Coronary artery (tissue), 2 donors: ENCODE measurements around the gene RAB34.

ENCODE experiments used
- DNase-seq: peaks from one replicate; pipeline ENCODE4 v3.0.0-alpha.2; 2017; ENCODE audit warnings: low spot score
- H3K27ac ChIP-seq, 2 donors: fragments of 200-600 bp; sonication (generic); one replicate each; pipeline ENCODE4 v1.5.1; 2016 to 2019
- H3K4me3 ChIP-seq: fragments of 200-600 bp; sonication (generic); 2 replicates; pipeline ENCODE4 v1.5.1; 2016; ENCODE audit warnings: mild to moderate bottlenecking, moderate library complexity
- TF ChIP-seq, protein P1 (sequence below): fragments of 200-600 bp; sonication (generic); IDR thresholded peaks from one replicate; pipeline ENCODE4 v1.5.1; 2019; ENCODE audit warnings: antibody characterized with exemption

Gene RAB34

DNA sequence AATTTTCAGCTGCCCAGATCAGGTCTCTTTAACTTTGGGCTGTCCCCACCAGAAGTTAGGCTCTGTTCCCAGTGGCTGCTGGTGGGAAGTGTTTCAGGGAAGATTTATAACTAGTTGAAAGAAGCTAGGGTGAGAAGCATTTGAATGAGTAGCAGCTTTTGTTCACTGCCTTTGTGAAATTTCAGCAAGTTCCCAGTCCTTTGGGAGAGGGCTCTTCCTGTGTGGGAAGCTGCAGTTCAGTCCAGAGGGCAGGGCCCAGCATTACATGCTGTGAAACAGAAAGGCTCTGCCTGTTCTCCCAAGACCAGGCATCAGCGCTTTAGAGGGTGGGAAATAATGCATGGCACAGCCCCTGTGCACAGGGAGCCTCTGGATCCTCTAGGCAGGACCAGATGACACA is 23.8 kb downstream of the RAB34 start:
- no peak for DNase-seq
- no peak overlapping the region for H3K27ac ChIP-seq
- H3K4me3 ChIP-seq = no peak overlapping the region
- TF ChIP-seq, protein P1, sequence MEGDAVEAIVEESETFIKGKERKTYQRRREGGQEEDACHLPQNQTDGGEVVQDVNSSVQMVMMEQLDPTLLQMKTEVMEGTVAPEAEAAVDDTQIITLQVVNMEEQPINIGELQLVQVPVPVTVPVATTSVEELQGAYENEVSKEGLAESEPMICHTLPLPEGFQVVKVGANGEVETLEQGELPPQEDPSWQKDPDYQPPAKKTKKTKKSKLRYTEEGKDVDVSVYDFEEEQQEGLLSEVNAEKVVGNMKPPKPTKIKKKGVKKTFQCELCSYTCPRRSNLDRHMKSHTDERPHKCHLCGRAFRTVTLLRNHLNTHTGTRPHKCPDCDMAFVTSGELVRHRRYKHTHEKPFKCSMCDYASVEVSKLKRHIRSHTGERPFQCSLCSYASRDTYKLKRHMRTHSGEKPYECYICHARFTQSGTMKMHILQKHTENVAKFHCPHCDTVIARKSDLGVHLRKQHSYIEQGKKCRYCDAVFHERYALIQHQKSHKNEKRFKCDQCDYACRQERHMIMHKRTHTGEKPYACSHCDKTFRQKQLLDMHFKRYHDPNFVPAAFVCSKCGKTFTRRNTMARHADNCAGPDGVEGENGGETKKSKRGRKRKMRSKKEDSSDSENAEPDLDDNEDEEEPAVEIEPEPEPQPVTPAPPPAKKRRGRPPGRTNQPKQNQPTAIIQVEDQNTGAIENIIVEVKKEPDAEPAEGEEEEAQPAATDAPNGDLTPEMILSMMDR = no peak

DNA sequence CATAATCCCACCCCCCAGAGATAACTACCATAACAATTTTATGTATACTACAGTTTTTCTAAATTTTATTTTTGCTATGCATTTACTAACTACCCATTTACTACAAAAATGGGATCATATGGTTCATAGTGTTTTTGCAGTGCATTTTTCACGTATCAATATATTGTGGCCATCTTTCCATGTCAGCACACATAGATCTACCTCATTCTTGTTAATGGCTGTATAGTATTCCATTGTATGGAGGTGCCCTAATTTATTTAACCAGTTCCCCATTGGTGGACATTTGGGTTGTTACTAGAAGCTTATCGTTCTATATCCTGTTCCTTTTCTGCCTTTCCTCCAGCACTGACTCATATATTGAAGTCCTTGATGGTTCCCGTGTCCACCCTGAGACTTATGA is 28.7 kb downstream of the RAB34 start:
- H3K27ac ChIP-seq = no peak overlapping the region
- DNase-seq = no peak
- H3K4me3 ChIP-seq = no peak overlapping the region
- TF ChIP-seq, protein P1 = no peak

DNA sequence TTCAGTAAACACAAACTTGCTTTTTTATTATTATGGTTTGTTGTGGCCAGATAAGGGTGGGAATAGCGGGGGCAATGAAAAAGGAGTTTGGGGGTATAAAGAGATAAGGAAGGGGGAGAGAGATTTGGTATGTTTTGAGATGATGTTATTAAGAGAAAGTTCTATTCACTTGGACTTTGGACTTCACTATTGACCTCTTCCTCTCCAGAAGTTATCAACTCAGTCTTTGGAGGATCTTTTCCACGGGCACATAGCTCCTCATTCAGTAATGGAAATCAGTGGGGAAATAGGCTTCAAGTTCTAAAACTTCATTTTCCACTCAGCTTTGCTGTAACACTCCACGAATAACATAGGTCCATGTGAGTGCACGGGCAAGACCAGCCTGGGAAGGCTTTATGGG is 29.2 kb downstream of the RAB34 start:
- no peak for DNase-seq
- no peak overlapping the region for H3K27ac ChIP-seq
- TF ChIP-seq, protein P1 = no peak
- H3K4me3 ChIP-seq = no peak overlapping the region

DNA sequence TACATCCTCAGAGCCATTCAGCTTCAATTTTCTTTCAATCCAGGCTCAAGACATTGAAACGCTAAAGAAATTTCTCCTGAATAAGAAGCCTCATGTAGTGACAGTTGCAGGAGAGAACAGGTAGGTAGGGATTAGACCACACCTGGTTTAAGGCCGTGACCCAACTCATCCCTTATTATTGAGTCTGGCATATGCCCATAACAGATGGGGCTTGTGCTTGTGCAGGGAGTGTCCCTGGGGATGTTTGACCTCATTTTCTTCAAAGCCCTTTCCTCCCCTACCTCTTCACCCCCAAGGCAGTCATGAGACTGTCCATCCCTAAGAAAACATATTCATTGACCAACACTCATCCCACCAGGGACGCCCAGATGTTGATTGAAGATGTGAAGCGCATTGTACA is 31.4 kb downstream of the RAB34 start:
- no peak for DNase-seq
- TF ChIP-seq, protein P1 = no peak
- H3K4me3 ChIP-seq = no peak overlapping the region
- H3K27ac ChIP-seq = no peak overlapping the region

DNA sequence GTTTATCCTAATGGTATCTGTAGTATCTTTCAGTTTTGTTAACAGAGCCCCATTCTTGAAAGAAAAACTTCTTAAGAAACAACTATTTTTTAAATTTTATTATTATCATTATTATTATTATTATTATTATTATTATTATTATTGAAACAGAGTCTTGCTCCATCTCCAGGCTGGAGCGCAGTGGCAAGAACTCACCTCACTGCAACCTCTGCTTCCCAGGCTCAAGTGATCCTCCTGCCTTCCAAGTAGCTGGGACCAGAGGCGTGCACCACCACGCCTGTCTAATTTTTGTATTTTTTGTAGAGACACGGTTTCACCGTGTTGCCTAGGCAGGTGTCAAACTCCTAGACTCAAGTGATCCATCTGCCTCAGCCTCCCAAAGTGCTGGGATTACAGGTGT is 32.3 kb downstream of the RAB34 start:
- Histone ChIP-seq H3K27ac (no peak overlapping the region), H3K4me3 (no peak overlapping the region)
- DNase-seq = no peak
- TF ChIP-seq, protein P1 = no peak

DNA sequence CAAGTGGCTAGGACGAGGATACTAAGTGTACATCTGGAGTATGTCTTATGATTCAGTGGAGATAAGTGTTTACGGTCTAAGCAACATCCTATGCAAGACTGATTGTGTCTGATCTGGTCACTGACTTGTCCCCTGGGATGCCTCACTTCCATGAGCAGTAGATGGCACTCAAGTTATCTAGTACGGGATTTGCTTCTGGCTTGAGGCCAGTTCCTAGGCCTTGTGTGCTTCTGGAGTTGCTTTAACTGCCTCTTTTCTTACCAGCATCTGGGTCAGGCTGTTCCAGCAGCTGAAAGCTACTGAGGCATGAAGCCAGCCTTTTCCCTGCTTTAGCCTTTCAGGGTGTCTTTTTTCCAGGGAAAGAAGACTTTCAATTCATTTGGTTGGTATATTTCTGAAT is 32.7 kb downstream of the RAB34 start:
- no peak for DNase-seq
- no peak overlapping the region for H3K4me3 ChIP-seq
- TF ChIP-seq, protein P1 = no peak
- H3K27ac ChIP-seq = no peak overlapping the region

DNA sequence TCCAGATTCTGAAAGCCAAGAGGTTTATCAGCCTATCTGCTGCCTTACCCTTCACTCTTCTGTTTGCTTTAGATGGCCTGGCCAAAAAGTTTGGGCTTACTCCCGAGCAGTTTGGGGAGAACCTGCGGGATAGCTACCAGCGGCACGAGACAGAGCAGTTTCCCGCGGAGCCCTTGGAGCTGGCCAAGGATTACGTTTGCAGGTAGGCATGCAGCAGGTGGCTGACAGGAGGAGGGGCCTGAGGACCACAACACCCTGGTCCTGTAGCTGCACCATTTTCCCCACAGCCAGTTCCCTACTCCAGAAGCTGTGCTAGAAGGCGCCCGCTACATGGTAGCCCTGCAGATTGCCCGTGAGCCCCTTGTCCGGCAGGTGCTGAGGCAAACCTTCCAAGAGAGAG is 35.0 kb downstream of the RAB34 start:
- no peak overlapping the region for H3K4me3 ChIP-seq
- TF ChIP-seq, protein P1 = no peak
- DNase-seq = no peak
- no peak overlapping the region for H3K27ac ChIP-seq
